OCI-LY1 (cell line): ENCODE measurements around the gene CNNM3.

Source experiments
- H2AFZ ChIP-seq: fragments of 200-600 bp; sonication (generic), shearing (Covaris generic); 2 replicates; pipeline ENCODE4 v1.6.0; 2014; ENCODE audit warnings: antibody characterized with exemption, mild to moderate bottlenecking, low read length
- H3F3A ChIP-seq: fragments of 200-600 bp; sonication (generic), shearing (Covaris generic); 2 replicates; pipeline ENCODE4 v1.6.0; 2014; ENCODE audit warnings: mild to moderate bottlenecking, antibody characterized with exemption, low read length, moderate library complexity; ENCODE audit not compliant: insufficient read depth
- H3K27ac ChIP-seq: fragments of 200-600 bp; sonication (generic); 2 replicates; pipeline ENCODE4 v1.5.1; 2014; ENCODE audit warnings: low read length, mixed run types, mild to moderate bottlenecking, low read depth; ENCODE audit not compliant: poor library complexity, severe bottlenecking
- H3K27me3 ChIP-seq: fragments of 200-600 bp; sonication (generic); 2 replicates; pipeline ENCODE4 v1.6.0; 2014; ENCODE audit warnings: antibody characterized with exemption, mild to moderate bottlenecking, low read length, moderate library complexity; ENCODE audit not compliant: insufficient read depth
- H3K36me3 ChIP-seq: fragments of 200-600 bp; sonication (generic); 2 replicates; pipeline ENCODE4 v1.6.1; 2014; ENCODE audit warnings: mild to moderate bottlenecking, antibody characterized with exemption, low read length, moderate library complexity, mixed read lengths; ENCODE audit not compliant: insufficient read depth
- H3K4me1 ChIP-seq: fragments of 200-600 bp; sonication (generic); 2 replicates; pipeline ENCODE4 v1.5.1; 2014; ENCODE audit warnings: mild to moderate bottlenecking, low read length, moderate library complexity; ENCODE audit not compliant: insufficient read depth, severe bottlenecking
- H3K4me2 ChIP-seq: fragments of 200-600 bp; sonication (generic), shearing (Covaris generic); 2 replicates; pipeline ENCODE4 v1.6.1; 2014; ENCODE audit warnings: low read length
- H3K4me3 ChIP-seq: fragments of 200-600 bp; sonication (generic); 2 replicates; pipeline ENCODE4 v1.5.1; 2014; ENCODE audit warnings: low read length, low read depth, mild to moderate bottlenecking, mixed read lengths; ENCODE audit not compliant: poor library complexity, severe bottlenecking
- H3K79me2 ChIP-seq: fragments of 200-600 bp; shearing (Covaris generic); 2 replicates; pipeline ENCODE4 v1.6.1; 2016; ENCODE audit warnings: mixed run types, low read length, mixed read lengths; ENCODE audit not compliant: insufficient read depth
- H3K9ac ChIP-seq: fragments of 200-600 bp; sonication (generic), shearing (Covaris generic); 2 replicates; pipeline ENCODE4 v1.6.1; 2014; ENCODE audit warnings: mild to moderate bottlenecking, low read length, mixed read lengths
- H3K9me2 ChIP-seq: fragments of 200-600 bp; sonication (generic), shearing (Covaris generic); 2 replicates; pipeline ENCODE4 v1.6.1; 2014; ENCODE audit warnings: low read depth, mild to moderate bottlenecking, low read length, mixed read lengths
- H3K9me3 ChIP-seq: fragments of 200-600 bp; shearing (Covaris generic); 2 replicates; pipeline ENCODE4 v1.6.1; 2014; ENCODE audit warnings: low read length, mixed read lengths
- H4K20me1 ChIP-seq: fragments of 200-600 bp; sonication (generic), shearing (Covaris generic); 2 replicates; pipeline ENCODE4 v1.6.0; 2016; ENCODE audit warnings: mild to moderate bottlenecking, low read length; ENCODE audit not compliant: insufficient read depth
- CTCF ChIP-seq: fragments of 200-600 bp; sonication (generic), shearing (Covaris generic); IDR thresholded peaks from 2 replicates; pipeline ENCODE4 v1.5.1; 2017; ENCODE audit warnings: mild to moderate bottlenecking, antibody characterized with exemption, low read length, moderate library complexity, mixed read lengths
- EZH2 ChIP-seq: fragments of 200-600 bp; sonication (generic), shearing (Covaris generic); IDR thresholded peaks from 2 replicates; pipeline ENCODE4 v1.8.0; 2017; ENCODE audit warnings: borderline replicate concordance, mixed run types, mild to moderate bottlenecking, antibody characterized with exemption, low read length, moderate library complexity, mixed read lengths

CNNM3 gene

DNA sequence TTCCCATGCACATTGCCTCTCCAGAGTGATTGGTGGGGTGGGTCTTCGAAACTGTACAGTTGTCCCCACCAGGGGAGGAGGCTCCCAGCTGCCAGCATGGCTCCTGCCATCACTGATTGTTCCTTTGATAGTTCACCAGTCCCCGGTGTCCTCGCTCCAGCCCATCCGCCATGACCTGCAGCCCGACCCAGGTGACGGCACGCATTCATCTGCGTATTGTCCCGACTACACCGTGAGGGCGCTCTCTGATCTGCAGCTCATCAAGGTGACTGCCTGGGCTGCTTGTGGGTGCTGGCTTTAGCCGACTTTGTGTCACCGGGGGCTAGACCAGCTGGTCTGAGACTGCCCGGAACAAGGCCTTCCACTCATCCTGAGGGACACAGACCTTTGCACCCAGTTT is 12.4 kb downstream of the CNNM3 start:
- H3K4me2 ChIP-seq, result no peak overlapping the region

DNA sequence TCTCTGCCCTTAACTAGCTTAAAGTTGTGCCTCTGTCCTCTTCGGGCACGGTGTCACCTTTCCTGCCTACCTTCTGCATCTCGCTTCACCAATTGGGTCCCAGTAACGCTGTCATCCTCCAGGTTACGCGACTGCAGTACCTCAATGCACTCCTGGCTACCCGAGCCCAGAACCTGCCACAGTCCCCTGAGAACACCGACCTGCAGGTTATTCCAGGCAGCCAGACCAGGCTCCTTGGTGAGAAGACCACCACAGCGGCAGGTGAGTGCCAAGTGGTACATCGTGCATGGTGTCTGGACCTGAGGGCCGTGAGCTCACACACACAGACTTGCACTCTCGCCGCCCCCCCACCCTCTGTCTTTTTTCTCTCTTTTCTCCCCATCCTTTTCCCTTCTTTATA is 12.8 kb downstream of the CNNM3 start:
- H3K27ac ChIP-seq, result no peak overlapping the region
- H3F3A ChIP-seq, result no peaks in the 10 kb centered on the region
- peaks cover 15% of the 10 kb centered on the region for H3K4me1 ChIP-seq
- no peak overlapping the region for H3K9ac ChIP-seq
- no peaks in the 10 kb centered on the region for H4K20me1 ChIP-seq
- H3K9me3 ChIP-seq, result no peaks in the 10 kb centered on the region
- no peaks in the 10 kb centered on the region for H3K79me2 ChIP-seq
- H2AFZ ChIP-seq, result no peak overlapping the region
- TF ChIP-seq CTCF, result no peak
- TF ChIP-seq EZH2, result no peak
- no peaks in the 10 kb centered on the region for H3K9me2 ChIP-seq
- peaks cover 69% of the 10 kb centered on the region for H3K36me3 ChIP-seq
- H3K4me2 ChIP-seq, result no peak overlapping the region
- H3K4me3 ChIP-seq, result no peak overlapping the region
- no peaks in the 10 kb centered on the region for H3K27me3 ChIP-seq

More for the DNA sequence above, 12.4 kb downstream of the CNNM3 start:
- Histone ChIP-seq H3K27ac (no peak overlapping the region), H3K4me1 (peaks cover 12% of the 10 kb centered on the region), H3K9ac (no peak overlapping the region), H3K9me2 (no peaks in the 10 kb centered on the region), H3K9me3 (no peaks in the 10 kb centered on the region), H3F3A (no peaks in the 10 kb centered on the region), H3K4me3 (no peak overlapping the region), H3K79me2 (no peaks in the 10 kb centered on the region), H2AFZ (no peak overlapping the region), H3K27me3 (no peaks in the 10 kb centered on the region), H4K20me1 (no peaks in the 10 kb centered on the region), H3K36me3 (peaks cover 69% of the 10 kb centered on the region)
- TF ChIP-seq CTCF (no peak), EZH2 (no peak)

GRCh38 chr2:96830044-96830562 is 14.0 kb downstream of the CNNM3 start:
- Histone ChIP-seq H3K27ac (no peak overlapping the region), H3K9me2 (no peaks in the 10 kb centered on the region), H4K20me1 (no peaks in the 10 kb centered on the region), H3K79me2 (no peaks in the 10 kb centered on the region), H3K4me1 (peaks cover 15% of the 10 kb centered on the region), H3K4me2 (no peak overlapping the region), H2AFZ (no peak overlapping the region), H3K36me3 (peaks cover 75% of the 10 kb centered on the region), H3K4me3 (no peak overlapping the region), H3K9ac (no peak overlapping the region), H3K27me3 (no peaks in the 10 kb centered on the region), H3K9me3 (no peaks in the 10 kb centered on the region), H3F3A (no peaks in the 10 kb centered on the region)
- TF ChIP-seq CTCF (no peak), EZH2 (no peak)
